GM12878 (cell line): ENCODE data around the gene IRAK2. TPM values are rescaled to one million over a fixed set of nuclear protein-coding genes. Genes with fewer than 3 reads are reported as not detected.

ENCODE experiments used
- ATAC-seq: fragments of 200-7000 bp; cut with Tn5 transposase; 3 replicates; pipeline ENCODE4 v1.9.1; 2020; ENCODE audit warnings: mild to moderate bottlenecking, moderate library complexity
- BruUV-seq: library from RNA; stranded (reverse); fragments of 400-500 nt; replicated peaks from 2 replicates; lab custom pipeline; 2021; lab: Mats Ljungman, UMichigan
- CTCF ChIA-PET: fragments of 300-600 bp; sonication (Branson Sonifier 250); formaldehyde crosslinking; extraction: SDS; loops from one replicate; lab custom pipeline; 2021; ENCODE audit warnings: inconsistent platforms; lab: Yijun Ruan, JAX
- POLR2A ChIA-PET: fragments of 350-600 bp; formaldehyde crosslinking; extraction: SDS; loops from one replicate; lab custom pipeline; 2021; ENCODE audit warnings: inconsistent platforms; lab: Charles Lee
- RAD21 ChIA-PET: fragments of 300-600 bp; sonication (Branson Sonifier 250); formaldehyde crosslinking; loops from one replicate; lab custom pipeline; 2023; ENCODE audit warnings: antibody characterized with exemption; ENCODE audit not compliant: unreplicated experiment; lab: Charles Lee
- SMC1A ChIA-PET: fragments of 300-600 bp; sonication (Branson Sonifier 250); formaldehyde crosslinking; loops from one replicate; lab custom pipeline; 2023; ENCODE audit not compliant: unreplicated experiment, uncharacterized antibody; lab: Charles Lee
- DNase-seq: peaks from one replicate; pipeline ENCODE4 v3.0.0-alpha.2; 2011; ENCODE audit warnings: low read depth, low spot score
- FAIRE-seq: peaks from 3 replicates; lab custom pipeline; 2011; peaks lifted over from hg19 to GRCh38; lab: Jason Lieb, UNC
- H2AFZ ChIP-seq: 2 replicates; pipeline ENCODE4 v1.6.0; 2011; ENCODE audit warnings: low read depth, low read length, control low read depth; ENCODE audit not compliant: control insufficient read depth
- H3K27ac ChIP-seq: 2 replicates; pipeline ENCODE4 v1.5.1; 2011; ENCODE audit warnings: control low read depth; ENCODE audit not compliant: control insufficient read depth, insufficient read depth
- H3K27me3 ChIP-seq, 2 experiments: replicated peaks in 1 of 2; 2 replicates each; pipeline versions ENCODE4 v1.6.0 to v1.6.1; 2011; ENCODE audit warnings: low read length in 1 of 2; ENCODE audit not compliant: control insufficient read depth in 2 of 2, insufficient read depth in 2 of 2
- H3K36me3 ChIP-seq, 2 experiments: 2 replicates each; pipeline ENCODE4 v1.5.1; 2011; ENCODE audit warnings: low read length in 1 of 2; ENCODE audit not compliant: control insufficient read depth in 2 of 2, insufficient read depth in 2 of 2
- H3K4me1 ChIP-seq: 2 replicates; pipeline ENCODE4 v1.6.1; 2011; ENCODE audit warnings: mild to moderate bottlenecking, low read length, moderate library complexity, mixed read lengths; ENCODE audit not compliant: control insufficient read depth, insufficient read depth
- H3K4me2 ChIP-seq: 2 replicates; pipeline ENCODE4 v1.6.0; 2011; ENCODE audit warnings: control low read depth; ENCODE audit not compliant: control insufficient read depth, insufficient read depth
- H3K4me3 ChIP-seq: fragments of 200-600 bp; sonication (generic); 2 replicates; pipeline ENCODE4 v1.5.1; 2016
- H3K79me2 ChIP-seq: 2 replicates; pipeline ENCODE4 v1.6.0; 2011; ENCODE audit warnings: low read length; ENCODE audit not compliant: control insufficient read depth, insufficient read depth
- H3K9ac ChIP-seq: 2 replicates; pipeline ENCODE4 v1.8.0; 2011; ENCODE audit warnings: low read length, control low read depth, mixed read lengths; ENCODE audit not compliant: control insufficient read depth, insufficient read depth
- H3K9me3 ChIP-seq: replicated peaks from 3 replicates; pipeline ENCODE4 v1.5.1; 2011; ENCODE audit warnings: mild to moderate bottlenecking, low read length; ENCODE audit not compliant: control insufficient read depth, insufficient read depth
- H4K20me1 ChIP-seq: 2 replicates; pipeline ENCODE4 v1.6.0; 2011; ENCODE audit not compliant: control insufficient read depth, insufficient read depth
- RAD21 ChIP-seq: IDR thresholded peaks from 2 replicates; pipeline ENCODE4 v1.6.1; 2011; ENCODE audit warnings: mild to moderate bottlenecking, low read depth, low read length, moderate library complexity; ENCODE audit not compliant: insufficient read depth
- SUZ12 ChIP-seq: fragments of 200-600 bp; sonication (generic); IDR thresholded peaks from one replicate; pipeline ENCODE4 v1.6.1; 2018; ENCODE audit warnings: antibody characterized with exemption, mild to moderate bottlenecking; ENCODE audit not compliant: unreplicated experiment
- WGBS: methylation state at CpG from one replicate; pipeline ENCODE4 v1.1.6; 2016; ENCODE audit warnings: low lambda C conversion rate; ENCODE audit not compliant: insufficient replicate concordance, insufficient coverage; ENCODE audit errors: missing lambda C conversion rate; 5-methylcytosine and 5-hydroxymethylcytosine counted together
- in situ Hi-C: fragments of 300-500 bp; cut with MboI; formaldehyde crosslinking; loops from 9 replicates; pipeline ENCODE4 v1.14.3; 2018; ENCODE audit warnings: mixed read lengths
- intact Hi-C: fragments of 100-400 bp; cut with micrococcal nuclease; formaldehyde crosslinking; loops from one replicate; pipeline ENCODE4 v1.14.2; 2022; ENCODE audit not compliant: unreplicated experiment
- polyA plus RNA-seq, 11 experiments: library from polyadenylated mRNA; depleted of rRNA in 4 of 11; unstranded in 6 of 11; stranded (reverse) in 5 of 11; fragments of >200 nt; fragmentation: Nextera tagmentation in 4 of 11; fragmentation: Illumina TruSeq in 1 of 11; extraction: Ambion mirVana in 4 of 11; extraction: Trizol in 1 of 11; gene quantifications; 1 replicate in 1 of 11; 2 replicates in 10 of 11; pipeline versions ENCODE4 v1.2.1 to v1.2.3, GENCODE V29; 2011 to 2016; ENCODE audit warnings: inconsistent platforms in 2 of 11, missing spikeins in 2 of 11, low read depth in 1 of 11
- total RNA-seq, 4 experiments: library from RNA; depleted of rRNA in 3 of 4; stranded (reverse); fragments of >200 nt in 3 of 4; fragmentation: Illumina TruSeq in 1 of 4; extraction: Trizol in 1 of 4; gene quantifications; 2 replicates each; pipeline versions ENCODE4 v1.2.1 to v1.2.3, GENCODE V29; 2013 to 2021
- TF ChIP-seq, protein P1 (sequence below): IDR thresholded peaks from 2 replicates; pipeline ENCODE4 v1.6.1; 2012; ENCODE audit warnings: low read depth, low read length, improper control_type of control experiment
- TF ChIP-seq, protein P2 (sequence below): fragments of 450-650 bp; IDR thresholded peaks from 2 replicates; pipeline ENCODE4 v1.6.1; 2016; ENCODE audit warnings: mild to moderate bottlenecking, moderate library complexity, borderline replicate concordance
- TF ChIP-seq, protein P3 (sequence below): fragments of 450-650 bp; IDR thresholded peaks from 2 replicates; pipeline ENCODE4 v1.6.1; 2016; ENCODE audit warnings: mild to moderate bottlenecking

Gene IRAK2
- total and polyA plus RNA-seq, 10 of the 15 experiments (the other 5 are each of a cell fraction or from before 2014, with no cell fraction given) = 0.48 to 5.7 (median 4.5) TPM

DNA sequence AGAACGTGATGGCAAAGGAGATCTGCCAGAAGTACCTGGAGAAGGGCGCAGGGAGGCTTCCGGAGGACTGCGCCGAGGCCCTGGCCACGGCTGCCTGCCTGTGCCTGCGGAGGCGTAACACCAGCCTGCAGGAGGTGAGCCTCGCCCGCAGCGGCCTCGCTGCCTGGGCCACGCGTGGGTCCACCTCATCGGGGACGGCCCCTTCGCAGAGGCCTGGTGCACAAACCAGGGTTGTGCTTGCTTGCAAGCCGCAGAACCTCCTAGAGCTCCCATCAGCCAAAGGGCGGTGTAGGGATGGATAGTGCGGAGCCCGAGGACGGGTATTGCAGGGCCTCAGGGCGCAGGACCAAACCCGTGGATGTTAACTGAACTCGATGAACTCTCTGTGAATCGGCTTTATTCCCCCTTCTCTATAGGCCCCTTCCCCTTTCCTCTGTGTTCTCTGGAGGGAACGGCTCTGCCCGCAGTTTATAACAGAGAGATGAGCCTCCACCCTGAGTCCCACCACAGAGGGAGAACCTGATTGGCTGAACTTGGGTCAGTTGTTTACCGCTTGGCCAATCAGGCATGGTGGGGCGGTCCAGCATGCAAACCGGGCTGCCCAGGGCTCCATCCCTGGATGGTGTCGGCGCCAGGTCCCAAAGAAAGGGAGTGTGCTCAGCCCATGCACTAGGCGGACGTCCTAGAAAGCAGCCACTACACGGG, 70.0 kb downstream of the IRAK2 start:
- ATAC-seq = no peak
- no peak overlapping the region for H2AFZ ChIP-seq
- DNase-seq = no peak
- intact Hi-C loops = no loop called here
- WGBS = 97% methylated on average over 36 of the region's 36 CpGs
- H3K9me3 ChIP-seq = no peaks in the 10 kb centered on the region
- H3K36me3 ChIP-seq = peaks cover 2 to 3% of the 10 kb centered on the region in 2 experiments; a peak in 1 of 4 replicates
- no peak overlapping the region for H3K4me3 ChIP-seq
- ChIA-PET CTCF (no interaction called here), POLR2A (interaction anchor here (0.6 kb wide), 1 partner anchor 92 kb away, joined by 3 read pairs; no protein-coding TSS in a partner anchor), RAD21 (no interaction called here), SMC1A (no interaction called here)
- no peak overlapping the region for H3K9ac ChIP-seq
- TF ChIP-seq, protein P1, sequence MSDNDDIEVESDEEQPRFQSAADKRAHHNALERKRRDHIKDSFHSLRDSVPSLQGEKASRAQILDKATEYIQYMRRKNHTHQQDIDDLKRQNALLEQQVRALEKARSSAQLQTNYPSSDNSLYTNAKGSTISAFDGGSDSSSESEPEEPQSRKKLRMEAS = no peak
- TF ChIP-seq, protein P2, sequence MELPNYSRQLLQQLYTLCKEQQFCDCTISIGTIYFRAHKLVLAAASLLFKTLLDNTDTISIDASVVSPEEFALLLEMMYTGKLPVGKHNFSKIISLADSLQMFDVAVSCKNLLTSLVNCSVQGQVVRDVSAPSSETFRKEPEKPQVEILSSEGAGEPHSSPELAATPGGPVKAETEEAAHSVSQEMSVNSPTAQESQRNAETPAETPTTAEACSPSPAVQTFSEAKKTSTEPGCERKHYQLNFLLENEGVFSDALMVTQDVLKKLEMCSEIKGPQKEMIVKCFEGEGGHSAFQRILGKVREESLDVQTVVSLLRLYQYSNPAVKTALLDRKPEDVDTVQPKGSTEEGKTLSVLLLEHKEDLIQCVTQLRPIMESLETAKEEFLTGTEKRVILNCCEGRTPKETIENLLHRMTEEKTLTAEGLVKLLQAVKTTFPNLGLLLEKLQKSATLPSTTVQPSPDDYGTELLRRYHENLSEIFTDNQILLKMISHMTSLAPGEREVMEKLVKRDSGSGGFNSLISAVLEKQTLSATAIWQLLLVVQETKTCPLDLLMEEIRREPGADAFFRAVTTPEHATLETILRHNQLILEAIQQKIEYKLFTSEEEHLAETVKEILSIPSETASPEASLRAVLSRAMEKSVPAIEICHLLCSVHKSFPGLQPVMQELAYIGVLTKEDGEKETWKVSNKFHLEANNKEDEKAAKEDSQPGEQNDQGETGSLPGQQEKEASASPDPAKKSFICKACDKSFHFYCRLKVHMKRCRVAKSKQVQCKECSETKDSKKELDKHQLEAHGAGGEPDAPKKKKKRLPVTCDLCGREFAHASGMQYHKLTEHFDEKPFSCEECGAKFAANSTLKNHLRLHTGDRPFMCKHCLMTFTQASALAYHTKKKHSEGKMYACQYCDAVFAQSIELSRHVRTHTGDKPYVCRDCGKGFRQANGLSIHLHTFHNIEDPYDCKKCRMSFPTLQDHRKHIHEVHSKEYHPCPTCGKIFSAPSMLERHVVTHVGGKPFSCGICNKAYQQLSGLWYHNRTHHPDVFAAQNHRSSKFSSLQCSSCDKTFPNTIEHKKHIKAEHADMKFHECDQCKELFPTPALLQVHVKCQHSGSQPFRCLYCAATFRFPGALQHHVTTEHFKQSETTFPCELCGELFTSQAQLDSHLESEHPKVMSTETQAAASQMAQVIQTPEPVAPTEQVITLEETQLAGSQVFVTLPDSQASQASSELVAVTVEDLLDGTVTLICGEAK = no peak
- TF ChIP-seq, protein P3, sequence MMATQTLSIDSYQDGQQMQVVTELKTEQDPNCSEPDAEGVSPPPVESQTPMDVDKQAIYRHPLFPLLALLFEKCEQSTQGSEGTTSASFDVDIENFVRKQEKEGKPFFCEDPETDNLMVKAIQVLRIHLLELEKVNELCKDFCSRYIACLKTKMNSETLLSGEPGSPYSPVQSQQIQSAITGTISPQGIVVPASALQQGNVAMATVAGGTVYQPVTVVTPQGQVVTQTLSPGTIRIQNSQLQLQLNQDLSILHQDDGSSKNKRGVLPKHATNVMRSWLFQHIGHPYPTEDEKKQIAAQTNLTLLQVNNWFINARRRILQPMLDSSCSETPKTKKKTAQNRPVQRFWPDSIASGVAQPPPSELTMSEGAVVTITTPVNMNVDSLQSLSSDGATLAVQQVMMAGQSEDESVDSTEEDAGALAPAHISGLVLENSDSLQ = no peak
- no peak for TF ChIP-seq SUZ12
- TF ChIP-seq RAD21 = no peak
- H3K4me2 ChIP-seq = no peak overlapping the region
- BruUV-seq = no TSS peak
- in situ Hi-C loops = no loop called here
- H3K79me2 ChIP-seq = no peaks in the 10 kb centered on the region
- H4K20me1 ChIP-seq = no peaks in the 10 kb centered on the region
- FAIRE-seq = no peak
- H3K27me3 ChIP-seq = no peaks in the 10 kb centered on the region
- no peak overlapping the region for H3K27ac ChIP-seq
- no peaks in the 10 kb centered on the region for H3K4me1 ChIP-seq
